ENCODE results near the gene ACCS.

DNA sequence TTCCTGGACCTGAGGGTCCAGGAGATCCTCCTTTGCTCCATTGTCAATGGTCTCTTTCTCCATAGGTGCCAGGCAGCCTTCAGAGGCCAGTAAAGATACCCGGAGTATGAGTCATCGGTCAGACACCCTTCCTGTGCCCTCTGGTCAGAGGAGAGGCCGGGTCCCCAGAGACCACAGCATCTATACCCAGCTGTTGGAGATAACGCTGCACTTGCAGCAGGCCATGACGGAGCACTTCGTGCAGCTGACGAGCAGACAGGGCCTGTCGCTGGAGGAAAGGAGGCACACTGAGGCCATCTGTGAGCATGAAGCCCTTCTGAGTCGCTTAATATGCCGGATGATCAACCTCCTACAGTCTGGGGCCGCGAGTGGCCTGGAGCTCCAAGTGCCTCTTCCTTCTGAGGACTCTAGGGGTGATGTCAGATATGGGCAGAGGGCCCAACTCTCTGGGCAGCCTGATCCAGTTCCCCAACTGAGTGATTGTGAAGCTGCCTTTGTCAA, 18.1 kb upstream of the ACCS start, which contains the start of gene ACCSL:
- TF ChIP-seq, protein P1, sequence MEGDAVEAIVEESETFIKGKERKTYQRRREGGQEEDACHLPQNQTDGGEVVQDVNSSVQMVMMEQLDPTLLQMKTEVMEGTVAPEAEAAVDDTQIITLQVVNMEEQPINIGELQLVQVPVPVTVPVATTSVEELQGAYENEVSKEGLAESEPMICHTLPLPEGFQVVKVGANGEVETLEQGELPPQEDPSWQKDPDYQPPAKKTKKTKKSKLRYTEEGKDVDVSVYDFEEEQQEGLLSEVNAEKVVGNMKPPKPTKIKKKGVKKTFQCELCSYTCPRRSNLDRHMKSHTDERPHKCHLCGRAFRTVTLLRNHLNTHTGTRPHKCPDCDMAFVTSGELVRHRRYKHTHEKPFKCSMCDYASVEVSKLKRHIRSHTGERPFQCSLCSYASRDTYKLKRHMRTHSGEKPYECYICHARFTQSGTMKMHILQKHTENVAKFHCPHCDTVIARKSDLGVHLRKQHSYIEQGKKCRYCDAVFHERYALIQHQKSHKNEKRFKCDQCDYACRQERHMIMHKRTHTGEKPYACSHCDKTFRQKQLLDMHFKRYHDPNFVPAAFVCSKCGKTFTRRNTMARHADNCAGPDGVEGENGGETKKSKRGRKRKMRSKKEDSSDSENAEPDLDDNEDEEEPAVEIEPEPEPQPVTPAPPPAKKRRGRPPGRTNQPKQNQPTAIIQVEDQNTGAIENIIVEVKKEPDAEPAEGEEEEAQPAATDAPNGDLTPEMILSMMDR (IDR thresholded peaks at IDR 0.05): no peak
- TF ChIP-seq POLR2A (IDR thresholded peaks at IDR 0.05): no peak
